Upper lobe of left lung (tissue), 4 donors: Measurements from ENCODE around the gene PLA2G4A.

Source experiments
- EP300 ChIP-seq, 4 donors: sonication (generic); formaldehyde crosslinking; IDR thresholded peaks; one replicate each; pipeline ENCODE4 v1.5.1; 2017; ENCODE audit warnings: antibody characterized with exemption in 4 of 4, control low read depth in 2 of 4
- POLR2A ChIP-seq, 4 donors: fragments of 450-650 bp; IDR thresholded peaks; one replicate each; pipeline ENCODE4 v1.5.1; 2016 to 2017; ENCODE audit warnings: antibody characterized with exemption in 4 of 4, mild to moderate bottlenecking in 2 of 4
- POLR2AphosphoS5 ChIP-seq, 2 donors: sonication (generic); formaldehyde crosslinking; IDR thresholded peaks; one replicate each; pipeline ENCODE4 v1.5.1; 2017; ENCODE audit warnings: antibody characterized with exemption in 2 of 2
- TF ChIP-seq, protein P1 (sequence below), 6 experiments: fragments of 450-650 bp in 4 of 6; fragments of 200-600 bp in 2 of 6; sonication (generic) in 2 of 6; IDR thresholded peaks; one replicate each; pipeline ENCODE4 v1.5.1; 2016 to 2019; ENCODE audit warnings: antibody characterized with exemption in 6 of 6

GRCh38 chr1:186792870-186793581 is 35.7 kb upstream of the PLA2G4A start:
- TF ChIP-seq, protein P1, sequence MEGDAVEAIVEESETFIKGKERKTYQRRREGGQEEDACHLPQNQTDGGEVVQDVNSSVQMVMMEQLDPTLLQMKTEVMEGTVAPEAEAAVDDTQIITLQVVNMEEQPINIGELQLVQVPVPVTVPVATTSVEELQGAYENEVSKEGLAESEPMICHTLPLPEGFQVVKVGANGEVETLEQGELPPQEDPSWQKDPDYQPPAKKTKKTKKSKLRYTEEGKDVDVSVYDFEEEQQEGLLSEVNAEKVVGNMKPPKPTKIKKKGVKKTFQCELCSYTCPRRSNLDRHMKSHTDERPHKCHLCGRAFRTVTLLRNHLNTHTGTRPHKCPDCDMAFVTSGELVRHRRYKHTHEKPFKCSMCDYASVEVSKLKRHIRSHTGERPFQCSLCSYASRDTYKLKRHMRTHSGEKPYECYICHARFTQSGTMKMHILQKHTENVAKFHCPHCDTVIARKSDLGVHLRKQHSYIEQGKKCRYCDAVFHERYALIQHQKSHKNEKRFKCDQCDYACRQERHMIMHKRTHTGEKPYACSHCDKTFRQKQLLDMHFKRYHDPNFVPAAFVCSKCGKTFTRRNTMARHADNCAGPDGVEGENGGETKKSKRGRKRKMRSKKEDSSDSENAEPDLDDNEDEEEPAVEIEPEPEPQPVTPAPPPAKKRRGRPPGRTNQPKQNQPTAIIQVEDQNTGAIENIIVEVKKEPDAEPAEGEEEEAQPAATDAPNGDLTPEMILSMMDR (IDR thresholded peaks at IDR 0.05): no peak
- TF ChIP-seq POLR2AphosphoS5 (IDR thresholded peaks at IDR 0.05) (no peak), EP300 (IDR thresholded peaks at IDR 0.05) (no peak), POLR2A (IDR thresholded peaks at IDR 0.05) (no peak)
